ENCODE measurements around the gene ENTPD7. TPM values are rescaled to one million over a fixed set of nuclear protein-coding genes. Genes with fewer than 3 reads are reported as not detected.

The ENTPD7 gene
- total and polyA plus RNA-seq, 10 of the 15 experiments (the other 5 are each of a cell fraction or from before 2014, with no cell fraction given) = 0.73 to 6.7 (median 5.2) TPM

GRCh38 chr10:99732033-99732842 lies 72.9 kb downstream of the ENTPD7 start, which contains the start of the genes COX15 and CUTC (continued):
- TF ChIP-seq RELB (IDR thresholded peaks at IDR 0.05; ENCODE audit: low read depth) (no peak), PRDM15 (CRISPR knock-in tag; IDR thresholded peaks at IDR 0.05) (no peak), SMARCA5 (IDR thresholded peaks at IDR 0.05) (peak; percentile 63; the same call in 1 of the 2 replicates), GABPA (IDR thresholded peaks at IDR 0.05; ENCODE audit: low read depth) (peak; percentile 89), TBL1XR1 (IDR thresholded peaks at IDR 0.05; ENCODE audit: low read depth, low read length) (peak; percentile 40; the same call in 1 of the 2 replicates), SKIL (IDR thresholded peaks at IDR 0.05; ENCODE audit: low read depth, poor library complexity, severe bottlenecking) (no peak), RFX5 (IDR thresholded peaks at IDR 0.05; ENCODE audit: low read depth, low read length) (no peak), RCOR1 (conservative IDR thresholded peaks at IDR 0.05; ENCODE audit: low read depth, low read length) (peak; percentile 90; the same call in 1 of the 2 replicates), KDM1A (IDR thresholded peaks at IDR 0.05; ENCODE audit: borderline replicate concordance) (no peak), ATF3 (IDR thresholded peaks at IDR 0.05; ENCODE audit: borderline replicate concordance, extremely low read depth, low read depth, low read length) (no peak), GATAD2B (conservative IDR thresholded peaks at IDR 0.05; ENCODE audit: low read depth) (0 out of 2 replicates have a peak, but pooled peaks have one; percentile 40), ZSCAN29 (IDR thresholded peaks at IDR 0.05) (no peak), HDAC2 (IDR thresholded peaks at IDR 0.05) (no peak), MYC (IDR thresholded peaks at IDR 0.05; ENCODE audit: insufficient read depth, insufficient read length, insufficient replicate concordance, low read length, severe bottlenecking) (no peak), ASH2L (IDR thresholded peaks at IDR 0.05; ENCODE audit: borderline replicate concordance, low read depth) (peak; percentile 97; the same call in 1 of the 2 replicates), SIN3A (IDR thresholded peaks at IDR 0.05; ENCODE audit: low read depth, low read length) (no peak)
- TF ChIP-seq, protein P1, sequence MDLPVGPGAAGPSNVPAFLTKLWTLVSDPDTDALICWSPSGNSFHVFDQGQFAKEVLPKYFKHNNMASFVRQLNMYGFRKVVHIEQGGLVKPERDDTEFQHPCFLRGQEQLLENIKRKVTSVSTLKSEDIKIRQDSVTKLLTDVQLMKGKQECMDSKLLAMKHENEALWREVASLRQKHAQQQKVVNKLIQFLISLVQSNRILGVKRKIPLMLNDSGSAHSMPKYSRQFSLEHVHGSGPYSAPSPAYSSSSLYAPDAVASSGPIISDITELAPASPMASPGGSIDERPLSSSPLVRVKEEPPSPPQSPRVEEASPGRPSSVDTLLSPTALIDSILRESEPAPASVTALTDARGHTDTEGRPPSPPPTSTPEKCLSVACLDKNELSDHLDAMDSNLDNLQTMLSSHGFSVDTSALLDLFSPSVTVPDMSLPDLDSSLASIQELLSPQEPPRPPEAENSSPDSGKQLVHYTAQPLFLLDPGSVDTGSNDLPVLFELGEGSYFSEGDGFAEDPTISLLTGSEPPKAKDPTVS (IDR thresholded peaks at IDR 0.05; ENCODE audit: low read depth, low read length) = no peak
